ENCODE results near the gene TPK1. TPM values are rescaled to one million over a fixed set of nuclear protein-coding genes. Genes with fewer than 3 reads are reported as not detected.
"Not testable (repeated sequence)": the region's sequence is repeated elsewhere in the genome, so short reads cannot be mapped to it uniquely, and the experiment has no call there.

Gene TPK1
- total and polyA plus RNA-seq, 5 experiments from 2014 or later, result 26.1 to 32.6 (median 26.6) TPM

DNA sequence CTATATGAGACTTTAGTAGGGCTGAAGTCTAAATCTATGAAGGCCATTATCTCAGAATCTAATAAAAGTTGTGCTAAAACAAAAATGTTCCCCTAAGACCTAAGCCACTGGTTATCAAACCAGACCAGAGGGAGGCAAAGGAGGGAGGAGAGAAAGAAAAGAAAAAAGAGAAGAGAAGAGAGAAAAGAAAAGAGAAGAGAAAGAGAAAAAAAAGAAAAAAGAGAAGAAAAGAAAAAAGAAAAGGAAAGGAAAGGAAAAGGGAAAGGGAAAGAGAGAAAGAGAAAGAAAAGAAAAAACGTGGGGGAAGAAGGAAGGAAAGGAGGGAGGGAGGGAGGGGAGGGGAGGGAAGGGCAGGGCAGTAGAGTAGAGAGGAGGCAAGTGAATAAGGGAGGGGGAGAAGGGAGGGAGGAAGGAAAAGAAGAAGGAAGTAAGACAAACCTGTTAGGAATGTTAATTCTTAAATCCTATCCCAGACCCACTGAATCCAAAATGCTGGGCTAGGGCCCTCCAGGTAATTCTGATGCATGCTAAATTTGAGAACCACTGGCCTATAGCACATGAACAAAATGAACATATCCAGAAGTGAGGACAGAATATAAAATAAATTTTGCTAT lies 98.9 kb downstream of the TPK1 start:
- DNase-seq (no peak), ATAC-seq (no peak)
- Mint-ChIP-seq H3K27me3 (no peaks in the 10 kb centered on the region), H3K4me3 (no peak overlapping the region), H3K27ac (peak overlapping the region in 2 of 10 donors; percentile 52 to 73), H3K36me3 (peaks cover 0 to 13% (median 6%) of the 10 kb centered on the region in 3 donors), H3K9me3 (no peaks in the 10 kb centered on the region), H3K4me1 (peaks cover 7 to 19% (median 10%) of the 10 kb centered on the region in 4 donors)
- POLR2A ChIA-PET, result interaction anchor here (1.1 kb wide), 1 partner anchor 99 kb away, joined by 3 read pairs; the partner anchor contains the start of gene TPK1

DNA sequence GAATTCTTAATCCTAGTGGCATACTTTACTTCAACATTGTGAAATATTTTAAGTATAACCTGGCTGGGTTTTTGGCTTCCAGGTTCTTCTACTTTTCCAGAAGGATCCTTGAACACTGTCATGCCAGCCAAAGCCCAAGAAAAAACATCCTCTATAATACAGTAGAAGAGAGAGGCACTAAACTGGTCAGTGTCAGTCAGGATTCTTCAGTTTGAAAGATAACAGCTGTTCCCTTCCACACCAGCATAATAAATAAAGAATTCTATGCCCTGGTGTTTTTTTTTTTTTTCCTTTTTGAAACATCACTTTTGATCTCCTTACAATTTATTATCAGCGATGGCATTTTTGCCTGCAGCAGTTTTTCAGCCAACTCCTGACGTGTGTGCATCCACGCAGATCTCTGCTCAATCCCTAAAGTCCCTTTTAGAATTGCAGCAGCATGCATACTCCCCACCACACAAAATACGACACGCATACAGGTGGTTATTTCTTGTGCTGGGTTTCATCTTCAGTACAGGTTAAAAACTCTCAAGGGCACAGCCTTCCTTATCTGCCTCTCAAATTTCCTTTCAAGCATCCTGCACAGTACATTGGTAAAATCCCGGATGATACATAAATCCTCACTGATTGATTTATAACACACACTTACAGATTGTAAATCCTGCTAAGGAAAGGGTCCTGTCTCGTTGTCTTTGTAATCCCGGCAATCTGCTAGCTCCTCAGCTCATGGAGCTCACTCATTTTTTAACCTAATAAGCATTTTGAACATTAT lies 100.2 kb downstream of the TPK1 start:
- peak overlapping the region in 1 of 10 donors; percentile 65 for H3K27ac Mint-ChIP-seq
- H3K27me3 Mint-ChIP-seq, result no peaks in the 10 kb centered on the region
- H3K4me1 Mint-ChIP-seq, result peaks cover 8 to 24% (median 10%) of the 10 kb centered on the region in 4 donors

DNA sequence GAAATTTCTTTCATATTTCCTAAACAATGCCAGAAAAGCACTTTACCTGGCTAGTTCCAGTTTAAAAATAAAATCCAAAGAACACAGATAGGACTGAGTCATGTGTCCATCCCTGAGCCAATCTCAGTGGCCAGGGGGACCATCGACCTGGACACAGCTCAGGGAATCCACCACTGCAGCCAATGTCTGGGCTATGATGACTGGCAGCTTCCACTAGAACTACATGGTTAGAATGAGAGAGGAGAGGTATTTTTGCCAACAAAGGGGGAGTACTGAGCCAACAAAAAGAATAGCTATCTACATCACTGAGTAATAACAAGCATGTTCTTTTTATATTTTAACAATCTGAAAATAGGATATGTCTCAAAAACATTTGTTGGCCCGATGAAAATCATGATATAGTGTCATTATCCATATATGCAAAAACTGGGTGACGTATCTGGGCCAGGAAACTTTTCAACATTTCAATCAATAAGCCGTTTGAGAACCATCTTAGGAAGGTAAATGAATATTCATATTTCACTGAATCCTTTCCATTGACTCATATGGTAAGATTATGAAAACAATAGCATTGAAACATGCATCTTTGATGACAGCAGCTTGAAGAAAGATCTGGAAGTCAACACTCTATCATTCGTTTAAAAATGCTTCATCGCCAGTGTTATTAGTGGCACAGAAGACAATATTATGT lies 104.0 kb downstream of the TPK1 start:
- no peak for ATAC-seq

More for the DNA sequence above, 100.2 kb downstream of the TPK1 start:
- ATAC-seq (no peak), DNase-seq (no peak)
- peaks cover 0 to 14% (median 6%) of the 10 kb centered on the region in 3 donors for H3K36me3 Mint-ChIP-seq
- POLR2A ChIA-PET, result interaction anchor here (1.1 kb wide), 1 partner anchor 100 kb away, joined by 3 read pairs; the partner anchor contains the start of gene TPK1
- H3K4me3 Mint-ChIP-seq, result no peak overlapping the region
- H3K9me3 Mint-ChIP-seq, result no peaks in the 10 kb centered on the region

GRCh38 chr7:144730224-144730623 lies 105.6 kb downstream of the TPK1 start:
- H3K36me3 Mint-ChIP-seq, result peaks cover 5 to 17% (median 16%) of the 10 kb centered on the region in 3 donors
- no peaks in the 10 kb centered on the region for H3K27me3 Mint-ChIP-seq
- no peak overlapping the region for H3K4me3 Mint-ChIP-seq
- H3K27ac Mint-ChIP-seq, result no peak overlapping the region
- H3K4me1 Mint-ChIP-seq, result peaks cover 0 to 13% (median 5%) of the 10 kb centered on the region in 4 donors
- DNase-seq (no peak), ATAC-seq (no peak)
- POLR2A ChIA-PET, result no interaction called here
- no peaks in the 10 kb centered on the region for H3K9me3 Mint-ChIP-seq

More for the DNA sequence above, 104.0 kb downstream of the TPK1 start:
- DNase-seq, result no peak
- Mint-ChIP-seq H3K27ac (peak overlapping the region in 1 of 10 donors; percentile 6), H3K36me3 (peaks cover 5 to 19% (median 18%) of the 10 kb centered on the region in 3 donors), H3K4me1 (peaks cover 0 to 16% (median 6%) of the 10 kb centered on the region in 4 donors), H3K27me3 (no peaks in the 10 kb centered on the region), H3K9me3 (no peaks in the 10 kb centered on the region), H3K4me3 (no peak overlapping the region)
- POLR2A ChIA-PET, result no interaction called here

- Mint-ChIP-seq H3K27me3 (no peaks in the 10 kb centered on the region), H3K9me3 (no peaks in the 10 kb centered on the region), H3K4me1 (peaks cover 0 to 13% (median 5%) of the 10 kb centered on the region in 4 donors), H3K4me3 (no peak overlapping the region), H3K27ac (no peak overlapping the region), H3K36me3 (peaks cover 5 to 17% (median 16%) of the 10 kb centered on the region in 3 donors)
- ATAC-seq, result no peak
- POLR2A ChIA-PET, result no interaction called here
- no peak for DNase-seq
Observed at GRCh38 chr7:144729226-144729625, 106.6 kb downstream of the TPK1 start.

DNA sequence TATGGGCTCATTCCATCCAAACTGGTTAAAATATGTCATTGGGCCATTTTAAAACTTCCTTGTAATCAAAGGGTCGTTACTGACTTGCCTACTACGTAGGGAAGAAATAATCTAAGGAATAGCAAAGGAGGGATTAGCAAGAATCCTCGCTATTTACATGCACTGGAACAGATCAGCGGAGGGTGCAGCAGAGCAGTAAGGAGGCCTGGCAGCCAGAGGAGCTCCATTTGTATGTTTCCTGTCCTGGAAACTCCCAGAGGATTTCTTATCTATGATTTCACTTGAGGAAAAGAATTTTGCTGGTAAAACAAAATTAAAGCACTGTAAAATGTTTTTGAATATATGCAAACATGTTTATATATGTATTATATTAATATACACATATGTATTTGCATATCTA lies 107.3 kb downstream of the TPK1 start:
- peaks cover 0 to 13% (median 5%) of the 10 kb centered on the region in 4 donors for H3K4me1 Mint-ChIP-seq
- no peaks in the 10 kb centered on the region for H3K27me3 Mint-ChIP-seq
- no peak overlapping the region for H3K27ac Mint-ChIP-seq
- H3K9me3 Mint-ChIP-seq, result no peaks in the 10 kb centered on the region
- ATAC-seq (no peak), DNase-seq (no peak)
- no peak overlapping the region for H3K4me3 Mint-ChIP-seq
- POLR2A ChIA-PET, result no interaction called here
- H3K36me3 Mint-ChIP-seq, result peaks cover 5 to 17% (median 16%) of the 10 kb centered on the region in 3 donors

DNA sequence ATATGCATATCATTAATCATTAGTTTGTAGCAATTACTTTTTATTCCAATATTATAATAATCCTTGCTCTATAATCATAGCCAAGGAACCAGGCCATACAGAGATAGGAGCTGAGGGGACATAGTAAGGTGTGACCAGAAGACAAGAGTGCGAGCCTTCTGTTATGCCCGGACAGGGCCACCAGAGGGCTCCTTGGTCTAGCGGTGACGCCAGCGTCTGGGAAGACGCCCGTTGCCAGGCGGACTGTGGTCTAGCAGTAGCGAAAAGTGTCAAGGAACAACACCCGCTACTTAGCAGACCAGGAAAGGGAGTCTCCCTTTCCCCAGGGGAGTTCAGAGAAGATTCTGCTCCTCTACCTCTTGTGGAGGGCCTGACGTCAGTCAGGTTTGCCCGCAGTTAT lies 109.0 kb downstream of the TPK1 start:
- H3K27me3 Mint-ChIP-seq, H3K4me3 Mint-ChIP-seq, ATAC-seq, POLR2A ChIA-PET, DNase-seq, H3K9me3 Mint-ChIP-seq, H3K27ac Mint-ChIP-seq: not testable (repeated sequence)
- H3K36me3 Mint-ChIP-seq, result peaks cover 5 to 18% (median 16%) of the 10 kb centered on the region in 3 donors
- H3K4me1 Mint-ChIP-seq, result peaks cover 0 to 21% (median 9%) of the 10 kb centered on the region in 4 donors

DNA sequence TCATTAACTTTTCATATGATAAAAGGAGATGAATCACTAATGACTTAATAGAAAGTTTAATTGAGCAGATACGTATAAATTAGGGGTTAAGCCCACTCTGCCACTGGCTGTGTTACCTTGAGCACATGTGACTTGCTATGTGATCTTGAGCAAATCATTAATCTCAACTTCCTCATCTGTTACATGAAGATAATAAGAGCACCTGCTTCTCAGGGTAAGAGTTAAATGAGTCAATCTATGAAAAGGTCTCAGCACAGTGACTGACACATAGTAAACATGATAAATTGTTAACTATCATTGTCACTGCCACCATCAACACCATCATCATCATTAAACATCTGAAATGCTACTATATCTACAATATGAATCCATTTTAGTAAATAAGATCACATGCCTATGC lies 110.8 kb downstream of the TPK1 start:
- peaks cover 0 to 11% (median 0%) of the 10 kb centered on the region in 9 donors for H3K9me3 Mint-ChIP-seq
- POLR2A ChIA-PET, result no interaction called here
- no peaks in the 10 kb centered on the region for H3K27me3 Mint-ChIP-seq
- DNase-seq (no peak), ATAC-seq (no peak)
- peaks cover 5 to 22% (median 20%) of the 10 kb centered on the region in 3 donors for H3K36me3 Mint-ChIP-seq
- no peak overlapping the region for H3K27ac Mint-ChIP-seq
- peaks cover 0 to 21% (median 10%) of the 10 kb centered on the region in 4 donors for H3K4me1 Mint-ChIP-seq
- H3K4me3 Mint-ChIP-seq, result no peak overlapping the region

DNA sequence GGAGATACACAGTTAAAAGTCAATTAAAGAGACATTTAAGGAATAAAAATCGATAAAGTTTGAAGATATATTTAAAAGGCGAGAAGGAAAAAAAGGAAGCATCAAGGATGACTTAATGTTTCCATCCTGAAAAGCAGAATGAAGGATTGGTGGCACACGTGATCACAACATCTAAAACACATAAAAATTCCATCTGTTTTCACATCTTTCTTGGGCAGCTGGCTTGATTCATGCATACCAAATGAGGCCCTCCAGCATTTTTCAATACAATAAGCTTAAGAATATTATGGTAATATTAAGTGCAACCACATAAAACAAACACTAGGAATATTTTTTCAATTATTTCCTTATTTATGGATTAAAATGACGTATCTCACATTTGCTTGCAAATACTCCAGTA lies 112.6 kb downstream of the TPK1 start:
- POLR2A ChIA-PET, result no interaction called here
- Mint-ChIP-seq H3K27me3 (no peaks in the 10 kb centered on the region), H3K36me3 (peaks cover 13 to 28% (median 24%) of the 10 kb centered on the region in 3 donors)

GRCh38 chr7:144720710-144721109 lies 115.1 kb downstream of the TPK1 start:
- DNase-seq (no peak), ATAC-seq (no peak)
- Mint-ChIP-seq H3K4me3 (no peak overlapping the region), H3K27ac (no peak overlapping the region), H3K9me3 (peaks cover 0 to 22% (median 2%) of the 10 kb centered on the region in 9 donors), H3K4me1 (peaks cover 0 to 16% (median 10%) of the 10 kb centered on the region in 4 donors), H3K27me3 (no peaks in the 10 kb centered on the region), H3K36me3 (peaks cover 10 to 33% (median 24%) of the 10 kb centered on the region in 3 donors)
- POLR2A ChIA-PET, result no interaction called here

More for the DNA sequence above, 112.6 kb downstream of the TPK1 start:
- no peak for ATAC-seq
- Mint-ChIP-seq H3K27ac (no peak overlapping the region), H3K9me3 (peaks cover 0 to 20% (median 2%) of the 10 kb centered on the region in 9 donors), H3K4me1 (peaks cover 0 to 21% (median 11%) of the 10 kb centered on the region in 4 donors), H3K4me3 (no peak overlapping the region)
- DNase-seq, result no peak

- DNase-seq (no peak), ATAC-seq (no peak)
- H3K27ac Mint-ChIP-seq, result no peak overlapping the region
- H3K36me3 Mint-ChIP-seq, result peaks cover 10 to 35% (median 24%) of the 10 kb centered on the region in 3 donors
- peaks cover 0 to 22% (median 2%) of the 10 kb centered on the region in 9 donors for H3K9me3 Mint-ChIP-seq
- no peaks in the 10 kb centered on the region for H3K27me3 Mint-ChIP-seq
- peaks cover 0 to 18% (median 11%) of the 10 kb centered on the region in 4 donors for H3K4me1 Mint-ChIP-seq
- no peak overlapping the region for H3K4me3 Mint-ChIP-seq
- POLR2A ChIA-PET, result no interaction called here
Observed at GRCh38 chr7:144720149-144720548, 115.7 kb downstream of the TPK1 start.

- ATAC-seq (no peak), DNase-seq (no peak)
- POLR2A ChIA-PET, result no interaction called here
- Mint-ChIP-seq H3K27me3 (no peaks in the 10 kb centered on the region), H3K9me3 (peaks cover 0 to 21% (median 2%) of the 10 kb centered on the region in 9 donors), H3K4me1 (peaks cover 4 to 27% (median 19%) of the 10 kb centered on the region in 4 donors), H3K4me3 (no peak overlapping the region), H3K27ac (no peak overlapping the region), H3K36me3 (peaks cover 10 to 35% (median 24%) of the 10 kb centered on the region in 3 donors)
Observed at GRCh38 chr7:144717720-144718119, 118.1 kb downstream of the TPK1 start.

All from naive thymus-derived CD8-positive, alpha-beta T cell (primary cell).